Peyer's patch (tissue), 4 donors: ENCODE results near the gene ZBTB16.

Experiments used
- POLR2A ChIP-seq, 2 donors: fragments of 450-650 bp; IDR thresholded peaks; one replicate each; pipeline ENCODE4 v1.5.1; 2017; ENCODE audit warnings: antibody characterized with exemption in 2 of 2, mild to moderate bottlenecking in 2 of 2, moderate library complexity in 2 of 2
- TF ChIP-seq, protein P1 (sequence below), 6 experiments: fragments of 450-650 bp in 4 of 6; fragments of 200-600 bp in 2 of 6; sonication (generic) in 1 of 6; IDR thresholded peaks; one replicate each; pipeline ENCODE4 v1.5.1; 2017 to 2019; ENCODE audit warnings: antibody characterized with exemption in 6 of 6, mild to moderate bottlenecking in 3 of 6, moderate library complexity in 1 of 6

DNA sequence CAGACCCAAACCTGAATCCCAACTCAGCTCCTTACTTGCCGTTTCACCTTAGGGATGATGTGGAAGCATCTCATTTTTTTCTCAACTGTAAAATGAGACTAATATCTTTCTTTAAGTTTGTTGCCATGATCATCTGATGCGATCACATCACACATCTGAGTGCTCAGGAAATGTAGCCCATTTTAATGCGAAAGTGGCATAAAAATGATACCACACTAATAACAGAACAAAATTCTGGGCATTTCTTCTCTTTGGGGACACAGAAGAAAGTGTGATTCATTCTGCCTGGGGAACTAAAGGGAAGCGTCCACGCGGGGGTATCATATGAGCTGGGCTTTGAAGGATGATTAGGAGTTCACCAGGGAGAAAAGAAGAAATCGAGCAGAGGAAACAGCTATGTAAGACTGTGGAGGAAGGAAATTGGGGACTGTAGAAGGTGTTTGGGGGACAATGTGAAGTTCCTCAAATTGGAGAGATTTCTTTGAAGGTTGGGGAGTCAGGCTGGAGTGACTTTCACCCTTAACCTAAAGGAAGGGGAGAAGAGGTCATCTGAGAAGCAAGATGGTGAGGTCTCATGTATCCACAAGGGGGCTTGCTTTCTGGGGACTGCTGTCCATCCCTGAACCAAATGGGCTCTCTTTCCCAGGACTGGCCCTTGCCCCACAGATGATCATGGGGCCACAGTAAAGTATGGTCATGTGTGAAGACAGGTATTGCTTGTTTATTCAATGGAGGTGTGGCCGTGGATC is 187.0 kb downstream of the ZBTB16 start:
- TF ChIP-seq, protein P1, sequence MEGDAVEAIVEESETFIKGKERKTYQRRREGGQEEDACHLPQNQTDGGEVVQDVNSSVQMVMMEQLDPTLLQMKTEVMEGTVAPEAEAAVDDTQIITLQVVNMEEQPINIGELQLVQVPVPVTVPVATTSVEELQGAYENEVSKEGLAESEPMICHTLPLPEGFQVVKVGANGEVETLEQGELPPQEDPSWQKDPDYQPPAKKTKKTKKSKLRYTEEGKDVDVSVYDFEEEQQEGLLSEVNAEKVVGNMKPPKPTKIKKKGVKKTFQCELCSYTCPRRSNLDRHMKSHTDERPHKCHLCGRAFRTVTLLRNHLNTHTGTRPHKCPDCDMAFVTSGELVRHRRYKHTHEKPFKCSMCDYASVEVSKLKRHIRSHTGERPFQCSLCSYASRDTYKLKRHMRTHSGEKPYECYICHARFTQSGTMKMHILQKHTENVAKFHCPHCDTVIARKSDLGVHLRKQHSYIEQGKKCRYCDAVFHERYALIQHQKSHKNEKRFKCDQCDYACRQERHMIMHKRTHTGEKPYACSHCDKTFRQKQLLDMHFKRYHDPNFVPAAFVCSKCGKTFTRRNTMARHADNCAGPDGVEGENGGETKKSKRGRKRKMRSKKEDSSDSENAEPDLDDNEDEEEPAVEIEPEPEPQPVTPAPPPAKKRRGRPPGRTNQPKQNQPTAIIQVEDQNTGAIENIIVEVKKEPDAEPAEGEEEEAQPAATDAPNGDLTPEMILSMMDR (IDR thresholded peaks at IDR 0.05) = no peak
- TF ChIP-seq POLR2A (IDR thresholded peaks at IDR 0.05) = no peak
